Fibroblast of pulmonary artery (primary cell): Measurements from ENCODE around the gene IL4R.

Experiments used
- DNase-seq: peaks from one replicate; pipeline ENCODE4 v3.0.0-alpha.2; 2010; ENCODE audit warnings: low read depth
- H3K4me3 ChIP-seq: replicated peaks from 2 replicates; pipeline ENCODE4 v1.5.1; 2011; ENCODE audit warnings: low read depth, mild to moderate bottlenecking, control low read depth, low read length, moderate library complexity
- CTCF ChIP-seq: IDR thresholded peaks from 2 replicates; pipeline ENCODE4 v1.5.1; 2011; ENCODE audit warnings: mild to moderate bottlenecking, control low read depth, low read length, inconsistent platforms; ENCODE audit errors: missing control alignments

IL4R gene

GRCh38 chr16:27290562-27290961, 23.2 kb upstream of the IL4R start:
- no peak overlapping the region for H3K4me3 ChIP-seq
- no peak for DNase-seq
- no peak for TF ChIP-seq CTCF

DNA sequence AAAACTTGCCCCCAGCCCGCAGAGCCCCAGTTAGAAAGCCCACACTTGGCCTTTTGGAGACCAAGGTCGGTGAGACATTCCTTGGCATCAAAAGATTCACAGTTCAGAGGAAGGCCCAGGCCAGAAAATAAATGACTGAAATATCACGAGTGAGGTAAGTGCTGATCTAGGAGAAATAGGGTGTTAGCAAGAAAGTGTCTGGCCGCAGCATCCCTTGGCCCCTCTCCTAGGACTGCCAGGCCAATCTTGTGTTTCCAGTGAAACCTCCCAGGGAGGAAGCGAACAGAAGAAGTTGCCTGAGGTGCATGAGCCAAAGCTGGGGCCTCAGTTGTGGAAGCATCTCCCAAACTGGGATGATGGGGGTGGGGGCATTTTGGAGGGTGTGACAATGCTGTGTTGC, 22.7 kb upstream of the IL4R start:
- no peak overlapping the region for H3K4me3 ChIP-seq
- DNase-seq = no peak
- TF ChIP-seq CTCF = no peak

DNA sequence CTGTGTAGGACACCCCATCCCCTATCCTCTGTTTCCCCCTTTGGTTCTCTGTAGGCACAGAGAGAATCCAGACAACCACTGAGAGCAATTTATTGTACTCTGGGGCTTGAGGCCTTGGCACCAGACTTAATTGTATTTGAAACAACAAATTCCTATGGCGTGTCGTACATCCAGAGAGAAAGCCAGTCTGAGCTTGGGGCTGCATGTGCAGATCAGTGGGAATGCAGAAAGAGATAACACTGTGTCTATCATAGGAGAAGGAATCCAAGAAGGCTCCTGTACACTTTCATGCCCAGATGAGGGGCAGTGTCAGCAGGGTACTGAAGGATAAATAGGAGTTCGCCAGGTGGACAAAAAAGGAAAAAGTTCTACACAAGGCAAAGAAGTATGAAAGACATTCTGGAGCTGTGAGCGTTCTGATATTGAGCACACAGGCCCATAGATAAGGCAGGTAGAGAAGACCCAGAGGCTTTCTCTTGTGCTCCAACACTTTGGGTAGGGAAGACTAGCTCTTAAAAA, 22.0 kb upstream of the IL4R start:
- TF ChIP-seq CTCF = no peak
- no peak overlapping the region for H3K4me3 ChIP-seq
- no peak for DNase-seq

DNA sequence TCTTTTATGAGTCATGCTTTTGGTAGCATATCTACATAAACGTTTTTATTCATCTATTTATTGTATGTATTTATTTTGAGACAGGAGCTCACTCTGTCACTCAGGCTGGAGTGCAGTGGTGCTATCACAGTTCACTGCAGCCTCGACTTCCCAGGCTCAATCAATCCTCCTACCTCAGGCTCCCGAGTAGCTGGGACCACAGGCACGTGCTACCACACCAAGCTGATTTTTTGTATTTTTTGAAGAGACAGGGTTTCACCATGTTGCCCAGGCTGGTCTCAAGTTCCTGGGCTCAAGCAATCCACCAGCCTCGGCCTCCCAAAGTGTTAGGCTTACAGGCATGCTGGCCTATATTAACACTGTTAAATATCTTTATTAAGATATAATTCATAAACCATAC, 20.4 kb upstream of the IL4R start:
- TF ChIP-seq CTCF = no peak
- H3K4me3 ChIP-seq = no peak overlapping the region
- DNase-seq = no peak

DNA sequence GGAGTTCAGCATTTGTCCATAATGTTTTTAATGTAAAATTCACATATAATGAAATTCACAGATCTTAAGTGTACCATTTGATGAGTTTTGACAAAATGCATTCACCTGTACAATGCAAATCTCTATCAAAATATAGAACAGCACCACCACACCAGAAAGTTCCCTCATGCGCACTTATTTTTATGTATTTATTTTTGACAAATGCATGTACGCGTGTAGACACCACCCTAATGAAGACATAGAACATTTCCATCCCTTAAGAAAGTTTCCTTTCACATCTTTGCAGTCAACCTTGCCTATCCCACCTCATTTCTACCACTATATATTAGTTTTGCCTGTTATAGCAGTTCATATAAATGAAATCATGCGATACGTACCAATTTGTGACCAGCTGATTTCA, 15.6 kb upstream of the IL4R start:
- DNase-seq = no peak
- H3K4me3 ChIP-seq = no peak overlapping the region
- TF ChIP-seq CTCF = no peak

DNA sequence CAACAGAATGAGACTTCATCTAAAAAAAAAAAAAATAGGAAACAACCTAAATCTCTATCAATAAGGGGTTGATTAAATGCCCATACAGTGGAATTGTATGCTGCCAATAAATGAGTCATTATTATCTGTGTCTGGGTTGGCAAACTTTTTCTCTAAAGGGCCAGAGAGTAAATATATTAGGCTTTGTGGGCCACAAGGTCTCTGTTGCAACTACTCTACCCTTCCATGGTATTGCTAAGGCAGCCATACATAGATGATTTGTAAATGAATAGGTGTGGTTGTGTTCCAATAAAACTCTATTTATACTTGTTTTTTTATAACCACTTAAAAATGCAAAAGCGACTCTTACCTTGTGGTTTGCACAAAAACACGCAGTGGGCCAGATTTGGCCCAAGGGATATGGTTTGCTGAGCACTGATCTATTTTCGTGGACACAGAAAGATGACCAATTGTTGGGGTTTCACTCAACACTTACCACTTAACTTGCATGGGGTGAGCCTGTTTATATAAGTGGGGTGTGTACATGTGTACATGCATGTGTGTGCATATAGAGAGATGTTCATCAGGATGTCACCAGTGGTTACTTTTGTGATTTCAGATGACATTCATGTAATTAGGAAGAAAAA, 12.4 kb upstream of the IL4R start:
- H3K4me3 ChIP-seq = no peak overlapping the region
- DNase-seq = no peak
- no peak for TF ChIP-seq CTCF

GRCh38 chr16:27302126-27302525, 11.6 kb upstream of the IL4R start:
- TF ChIP-seq CTCF = no peak
- no peak for DNase-seq
- H3K4me3 ChIP-seq = no peak overlapping the region
